ENCODE results near the gene SNAP47.

SNAP47 gene

DNA sequence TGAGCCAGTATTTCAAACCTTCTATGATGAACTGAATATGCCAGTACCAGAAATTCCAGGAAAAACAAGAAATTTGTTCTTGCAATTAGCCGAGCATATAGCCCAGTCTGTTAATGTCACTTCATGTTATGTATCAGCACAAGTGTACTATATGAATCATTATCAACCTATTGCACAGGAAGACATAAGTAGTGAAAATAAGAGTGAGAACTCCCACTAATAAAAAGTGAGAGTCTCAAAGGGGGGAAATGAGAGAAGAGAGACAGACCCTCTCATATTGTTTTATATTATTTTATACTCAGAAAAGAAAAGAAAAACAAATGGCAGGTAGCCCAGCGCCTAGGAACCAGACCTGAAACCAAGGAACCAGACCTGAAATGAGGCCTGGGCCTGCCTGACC lies 16.3 kb upstream of the SNAP47 start:
- H3K4ac ChIP-seq (ENCODE audit: low read depth, low read length): no peak overlapping the region
- H3K9me3 ChIP-seq (ENCODE audit: insufficient read depth, low read depth, low read length): peaks cover 16% of the 10 kb centered on the region
- no peak overlapping the region for H4K91ac ChIP-seq (ENCODE audit: low read depth, low read length)
- no peak overlapping the region for H3K18ac ChIP-seq (ENCODE audit: low read length)
- DNase-seq: no peak
- H2AFZ ChIP-seq (ENCODE audit: insufficient read depth, low read length, poor library complexity): no peak overlapping the region
- H3K4me2 ChIP-seq (ENCODE audit: low read length): no peak overlapping the region
- no peaks in the 10 kb centered on the region for H3K4me1 ChIP-seq (ENCODE audit: control insufficient read depth in 1 of 2, insufficient read depth in 2 of 2, low read length in 2 of 2)
- H3K79me1 ChIP-seq (ENCODE audit: low read length): no peaks in the 10 kb centered on the region
- H3K27me3 ChIP-seq (ENCODE audit: insufficient read depth, low read length): no peaks in the 10 kb centered on the region
- no peak overlapping the region for H2BK12ac ChIP-seq (ENCODE audit: low read length)
- H3K36me3 ChIP-seq (ENCODE audit: control insufficient read depth in 1 of 2, insufficient read depth in 2 of 2, low read length in 2 of 2): no peaks in the 10 kb centered on the region
- no peaks in the 10 kb centered on the region for H3K79me2 ChIP-seq (ENCODE audit: control insufficient read depth, insufficient read depth, low read length, poor library complexity)
- no CpG with 5 or more reads among the region's 2 CpGs for WGBS (ENCODE audit: extremely low coverage, insufficient coverage, insufficient read length)
- H2BK120ac ChIP-seq (ENCODE audit: insufficient read depth, low read length, poor library complexity): no peak overlapping the region
- H3K14ac ChIP-seq (ENCODE audit: low read length): no peak overlapping the region
- no peak overlapping the region for H3K23ac ChIP-seq (ENCODE audit: low read length)
- H4K8ac ChIP-seq (ENCODE audit: low read depth, low read length): no peak overlapping the region
- H3K27ac ChIP-seq (ENCODE audit: low read depth, low read length): no peak overlapping the region
- H4K12ac ChIP-seq (ENCODE audit: low read depth, low read length): no peak overlapping the region
- H3K4me3 ChIP-seq (ENCODE audit: low read depth, low read length): no peak overlapping the region
- no peak overlapping the region for H2AK5ac ChIP-seq (ENCODE audit: low read length)
- no peak overlapping the region for H3K9ac ChIP-seq (ENCODE audit: low read length)
- H2BK5ac ChIP-seq (ENCODE audit: low read depth, low read length, poor library complexity): no peak overlapping the region

DNA sequence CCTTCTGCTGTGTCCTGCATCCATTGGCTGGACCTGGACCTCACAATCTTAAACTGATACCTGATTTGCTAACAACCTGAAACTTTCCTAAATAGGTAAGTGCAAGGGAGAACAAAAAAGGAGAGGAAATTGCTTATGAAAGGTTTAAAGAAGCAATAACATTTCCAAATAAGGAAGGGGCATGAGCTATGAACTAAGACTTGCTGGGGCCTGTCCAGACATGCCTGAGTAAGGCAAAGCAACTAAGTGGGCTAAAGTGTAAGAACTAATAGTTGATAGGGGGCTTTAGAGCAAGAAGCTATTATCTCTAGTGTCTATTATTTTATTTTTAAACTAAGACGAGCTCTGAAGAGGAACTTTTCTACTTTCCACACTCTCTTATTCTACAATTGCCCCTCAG lies 11.8 kb upstream of the SNAP47 start:
- Histone ChIP-seq H4K91ac (ENCODE audit: low read depth, low read length) (no peak overlapping the region), H3K14ac (ENCODE audit: low read length) (no peak overlapping the region), H3K9me3 (ENCODE audit: insufficient read depth, low read depth, low read length) (peaks cover 15% of the 10 kb centered on the region), H3K27ac (ENCODE audit: low read depth, low read length) (no peak overlapping the region), H2BK12ac (ENCODE audit: low read length) (no peak overlapping the region), H3K9ac (ENCODE audit: low read length) (no peak overlapping the region), H3K79me2 (ENCODE audit: control insufficient read depth, insufficient read depth, low read length, poor library complexity) (no peaks in the 10 kb centered on the region), H3K4ac (ENCODE audit: low read depth, low read length) (no peak overlapping the region), H3K18ac (ENCODE audit: low read length) (no peak overlapping the region), H3K4me1 (ENCODE audit: control insufficient read depth in 1 of 2, insufficient read depth in 2 of 2, low read length in 2 of 2) (peaks cover 0 to 4% of the 10 kb centered on the region in 2 experiments), H4K12ac (ENCODE audit: low read depth, low read length) (no peak overlapping the region), H3K4me2 (ENCODE audit: low read length) (no peak overlapping the region), H2BK120ac (ENCODE audit: insufficient read depth, low read length, poor library complexity) (no peak overlapping the region), H3K23ac (ENCODE audit: low read length) (no peak overlapping the region), H3K27me3 (ENCODE audit: insufficient read depth, low read length) (no peaks in the 10 kb centered on the region), H2BK5ac (ENCODE audit: low read depth, low read length, poor library complexity) (no peak overlapping the region), H2AFZ (ENCODE audit: insufficient read depth, low read length, poor library complexity) (no peak overlapping the region), H3K79me1 (ENCODE audit: low read length) (peaks cover under 1% of the 10 kb centered on the region), H3K4me3 (ENCODE audit: low read depth, low read length) (no peak overlapping the region), H4K8ac (ENCODE audit: low read depth, low read length) (no peak overlapping the region), H3K36me3 (ENCODE audit: control insufficient read depth in 1 of 2, insufficient read depth in 2 of 2, low read length in 2 of 2) (no peaks in the 10 kb centered on the region), H2AK5ac (ENCODE audit: low read length) (no peak overlapping the region)
- DNase-seq: no peak
- no CpG with 5 or more reads among the region's 1 CpG for WGBS (ENCODE audit: extremely low coverage, insufficient coverage, insufficient read length)

DNA sequence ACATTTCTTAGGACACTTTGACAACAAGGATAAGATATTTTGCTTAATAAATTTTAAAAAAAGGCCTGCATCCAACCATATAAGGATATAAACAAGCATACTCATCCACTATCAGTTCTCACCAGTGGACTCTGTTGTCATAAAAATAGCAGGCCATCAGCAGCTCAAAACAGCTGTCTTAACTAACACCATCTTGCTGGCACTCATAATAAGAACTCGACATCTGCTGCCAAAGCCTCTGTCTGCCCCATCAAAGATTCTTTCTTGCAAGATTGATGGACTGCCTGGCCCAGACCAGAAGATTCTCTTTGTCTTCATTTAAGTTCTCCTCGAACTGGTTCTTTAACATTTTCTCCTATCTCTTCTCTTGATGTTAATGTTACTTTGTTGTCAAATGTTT lies 10.2 kb upstream of the SNAP47 start:
- Histone ChIP-seq H4K12ac (ENCODE audit: low read depth, low read length) (no peak overlapping the region), H2AFZ (ENCODE audit: insufficient read depth, low read length, poor library complexity) (no peak overlapping the region), H3K4me2 (ENCODE audit: low read length) (no peak overlapping the region), H3K27ac (ENCODE audit: low read depth, low read length) (no peak overlapping the region), H2AK5ac (ENCODE audit: low read length) (no peak overlapping the region), H3K27me3 (ENCODE audit: insufficient read depth, low read length) (no peaks in the 10 kb centered on the region), H3K4me1 (ENCODE audit: control insufficient read depth in 1 of 2, insufficient read depth in 2 of 2, low read length in 2 of 2) (peaks cover 0 to 18% of the 10 kb centered on the region in 2 experiments), H2BK12ac (ENCODE audit: low read length) (no peak overlapping the region), H2BK5ac (ENCODE audit: low read depth, low read length, poor library complexity) (no peak overlapping the region), H3K14ac (ENCODE audit: low read length) (no peak overlapping the region), H4K8ac (ENCODE audit: low read depth, low read length) (no peak overlapping the region), H3K9ac (ENCODE audit: low read length) (no peak overlapping the region), H3K36me3 (ENCODE audit: control insufficient read depth in 1 of 2, insufficient read depth in 2 of 2, low read length in 2 of 2) (no peaks in the 10 kb centered on the region), H3K79me1 (ENCODE audit: low read length) (peaks cover 2% of the 10 kb centered on the region), H3K4ac (ENCODE audit: low read depth, low read length) (no peak overlapping the region), H3K23ac (ENCODE audit: low read length) (no peak overlapping the region), H3K18ac (ENCODE audit: low read length) (no peak overlapping the region), H2BK120ac (ENCODE audit: insufficient read depth, low read length, poor library complexity) (no peak overlapping the region), H3K9me3 (ENCODE audit: insufficient read depth, low read depth, low read length) (peaks cover 11% of the 10 kb centered on the region), H3K4me3 (ENCODE audit: low read depth, low read length) (no peak overlapping the region), H4K91ac (ENCODE audit: low read depth, low read length) (no peak overlapping the region), H3K79me2 (ENCODE audit: control insufficient read depth, insufficient read depth, low read length, poor library complexity) (peaks cover 3% of the 10 kb centered on the region)
- no CpG with 5 or more reads among the region's 2 CpGs for WGBS (ENCODE audit: extremely low coverage, insufficient coverage, insufficient read length)
- DNase-seq: no peak

DNA sequence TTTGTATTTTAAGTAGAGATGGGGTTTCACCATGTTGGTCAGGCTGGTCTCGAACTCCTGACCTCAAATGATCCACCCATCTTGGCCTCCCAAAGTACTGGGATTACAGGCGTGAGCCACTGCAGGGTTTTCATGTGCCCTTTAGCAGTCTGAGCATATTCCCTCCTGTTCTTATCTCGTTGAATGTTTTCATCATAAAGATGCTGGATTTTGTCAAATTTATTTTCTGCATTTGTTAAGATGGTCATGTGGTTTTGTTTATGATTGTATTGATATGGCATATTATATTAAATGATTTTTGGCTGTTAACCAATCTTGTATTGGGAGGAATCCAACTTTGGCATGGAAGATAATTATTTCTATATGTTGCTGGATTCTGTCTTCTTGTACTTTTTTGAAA lies 8.9 kb upstream of the SNAP47 start:
- Histone ChIP-seq H4K12ac (ENCODE audit: low read depth, low read length) (no peak overlapping the region), H2BK12ac (ENCODE audit: low read length) (no peak overlapping the region), H3K14ac (ENCODE audit: low read length) (no peak overlapping the region), H2AFZ (ENCODE audit: insufficient read depth, low read length, poor library complexity) (no peak overlapping the region), H3K9me3 (ENCODE audit: insufficient read depth, low read depth, low read length) (peaks cover 3% of the 10 kb centered on the region), H3K4me3 (ENCODE audit: low read depth, low read length) (no peak overlapping the region), H3K27me3 (ENCODE audit: insufficient read depth, low read length) (no peaks in the 10 kb centered on the region), H4K8ac (ENCODE audit: low read depth, low read length) (no peak overlapping the region), H3K18ac (ENCODE audit: low read length) (no peak overlapping the region), H2AK5ac (ENCODE audit: low read length) (no peak overlapping the region), H3K4me2 (ENCODE audit: low read length) (no peak overlapping the region), H3K9ac (ENCODE audit: low read length) (no peak overlapping the region), H4K91ac (ENCODE audit: low read depth, low read length) (no peak overlapping the region), H3K79me1 (ENCODE audit: low read length) (peaks cover 2% of the 10 kb centered on the region), H3K4me1 (ENCODE audit: control insufficient read depth in 1 of 2, insufficient read depth in 2 of 2, low read length in 2 of 2) (peaks cover 0 to 22% of the 10 kb centered on the region in 2 experiments), H3K4ac (ENCODE audit: low read depth, low read length) (no peak overlapping the region), H3K36me3 (ENCODE audit: control insufficient read depth in 1 of 2, insufficient read depth in 2 of 2, low read length in 2 of 2) (peaks cover 0 to 2% of the 10 kb centered on the region in 2 experiments), H3K79me2 (ENCODE audit: control insufficient read depth, insufficient read depth, low read length, poor library complexity) (peaks cover 3% of the 10 kb centered on the region), H2BK5ac (ENCODE audit: low read depth, low read length, poor library complexity) (no peak overlapping the region), H3K23ac (ENCODE audit: low read length) (no peak overlapping the region), H2BK120ac (ENCODE audit: insufficient read depth, low read length, poor library complexity) (no peak overlapping the region), H3K27ac (ENCODE audit: low read depth, low read length) (no peak overlapping the region)
- no CpG with 5 or more reads among the region's 3 CpGs for WGBS (ENCODE audit: extremely low coverage, insufficient coverage, insufficient read length)
- no peak for DNase-seq
